ENCODE data around the gene USP15.

GRCh38 chr12:62259993-62260732 lies at the start of gene USP15:
- TF ChIP-seq CTCF (IDR thresholded peaks at IDR 0.05) = peak; percentile 38 to 44 (median 42)
- TF ChIP-seq POLR2AphosphoS5 (IDR thresholded peaks at IDR 0.05; ENCODE audit: insufficient read depth in 1 of 2, low read depth in 1 of 2) = peak; percentile 91 to 95

Data from vagina (tissue), 2 donors.